GM23248 (cell line): ENCODE data around the gene RBM8A.

ENCODE experiments used
- EZH2 ChIP-seq: fragments of 200-600 bp; sonication (generic); IDR thresholded peaks from 2 replicates; pipeline ENCODE4 v1.6.1; 2018; ENCODE audit warnings: antibody characterized with exemption, mild to moderate bottlenecking; ENCODE audit not compliant: insufficient read depth, poor library complexity, severe bottlenecking
- EZH2phosphoT487 ChIP-seq: fragments of 200-600 bp; sonication (generic); IDR thresholded peaks from 2 replicates; pipeline ENCODE4 v1.6.1; 2018; ENCODE audit warnings: antibody characterized with exemption, moderate library complexity, mild to moderate bottlenecking, low read depth; ENCODE audit not compliant: insufficient read depth

DNA sequence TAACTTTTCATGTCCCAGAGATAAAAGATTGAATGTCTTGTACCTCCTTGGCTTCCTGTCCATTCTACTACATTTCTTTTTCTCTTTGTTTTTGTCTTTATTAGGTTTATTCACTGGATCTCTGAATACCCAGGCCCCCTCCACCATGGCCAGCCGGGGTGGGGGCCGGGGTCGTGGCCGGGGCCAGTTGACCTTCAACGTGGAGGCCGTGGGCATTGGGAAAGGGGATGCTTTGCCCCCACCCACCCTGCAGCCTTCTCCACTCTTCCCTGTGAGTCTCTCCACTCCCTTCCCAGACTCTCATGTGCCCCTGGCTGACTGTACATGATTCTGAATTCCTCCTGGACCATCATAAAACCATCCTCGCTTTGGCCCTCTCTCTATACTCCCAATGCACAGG is 47.4 kb upstream of the RBM8A start:
- no peak for TF ChIP-seq EZH2
- TF ChIP-seq EZH2phosphoT487: no peak
